ENCODE measurements around the gene CETP. TPM values are rescaled to one million over a fixed set of nuclear protein-coding genes. Genes with fewer than 3 reads are reported as not detected.

The CETP gene
- total and polyA plus RNA-seq, 9 donors = 0.13 to 1.3 (median 0.20) TPM; not detected in 4

DNA sequence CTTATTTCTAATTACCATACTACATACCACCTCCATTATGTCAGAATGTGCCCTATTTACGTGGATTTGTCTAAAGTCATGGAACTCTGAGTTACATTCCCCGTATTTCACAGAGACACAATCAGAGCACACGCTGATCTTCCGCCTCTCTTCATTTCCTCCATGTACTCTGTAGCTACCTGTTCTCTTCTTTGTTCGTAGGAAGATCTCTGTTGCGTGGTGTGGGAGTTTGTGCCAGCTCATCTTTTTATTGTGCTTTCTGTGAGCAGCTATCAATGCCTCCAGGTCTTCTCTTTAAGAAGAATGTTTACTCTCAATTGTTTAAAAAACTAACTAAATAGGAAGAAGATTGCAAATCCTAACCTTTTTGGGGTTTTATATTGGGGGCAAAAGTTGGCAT lies 54.6 kb downstream of the CETP start:
- no peak for DNase-seq
- TF ChIP-seq POLR2A (IDR thresholded peaks at IDR 0.05) (no peak), EP300 (IDR thresholded peaks at IDR 0.05) (no peak)
- TF ChIP-seq, protein P1, sequence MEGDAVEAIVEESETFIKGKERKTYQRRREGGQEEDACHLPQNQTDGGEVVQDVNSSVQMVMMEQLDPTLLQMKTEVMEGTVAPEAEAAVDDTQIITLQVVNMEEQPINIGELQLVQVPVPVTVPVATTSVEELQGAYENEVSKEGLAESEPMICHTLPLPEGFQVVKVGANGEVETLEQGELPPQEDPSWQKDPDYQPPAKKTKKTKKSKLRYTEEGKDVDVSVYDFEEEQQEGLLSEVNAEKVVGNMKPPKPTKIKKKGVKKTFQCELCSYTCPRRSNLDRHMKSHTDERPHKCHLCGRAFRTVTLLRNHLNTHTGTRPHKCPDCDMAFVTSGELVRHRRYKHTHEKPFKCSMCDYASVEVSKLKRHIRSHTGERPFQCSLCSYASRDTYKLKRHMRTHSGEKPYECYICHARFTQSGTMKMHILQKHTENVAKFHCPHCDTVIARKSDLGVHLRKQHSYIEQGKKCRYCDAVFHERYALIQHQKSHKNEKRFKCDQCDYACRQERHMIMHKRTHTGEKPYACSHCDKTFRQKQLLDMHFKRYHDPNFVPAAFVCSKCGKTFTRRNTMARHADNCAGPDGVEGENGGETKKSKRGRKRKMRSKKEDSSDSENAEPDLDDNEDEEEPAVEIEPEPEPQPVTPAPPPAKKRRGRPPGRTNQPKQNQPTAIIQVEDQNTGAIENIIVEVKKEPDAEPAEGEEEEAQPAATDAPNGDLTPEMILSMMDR (IDR thresholded peaks at IDR 0.05) = no peak
- Histone ChIP-seq H3K27ac (no peak overlapping the region), H3K36me3 (no peaks in the 10 kb centered on the region), H3K4me3 (no peak overlapping the region), H3K9me3 (no peaks in the 10 kb centered on the region), H3K27me3 (no peaks in the 10 kb centered on the region), H3K4me1 (ENCODE audit: insufficient read depth) (no peaks in the 10 kb centered on the region)
- intact Hi-C loops (cut with DNase I) = no loop called here
- WGBS, 3 donors = 90 to 94% (median 94%) methylated on average over 6 of the region's 6 CpGs

DNA sequence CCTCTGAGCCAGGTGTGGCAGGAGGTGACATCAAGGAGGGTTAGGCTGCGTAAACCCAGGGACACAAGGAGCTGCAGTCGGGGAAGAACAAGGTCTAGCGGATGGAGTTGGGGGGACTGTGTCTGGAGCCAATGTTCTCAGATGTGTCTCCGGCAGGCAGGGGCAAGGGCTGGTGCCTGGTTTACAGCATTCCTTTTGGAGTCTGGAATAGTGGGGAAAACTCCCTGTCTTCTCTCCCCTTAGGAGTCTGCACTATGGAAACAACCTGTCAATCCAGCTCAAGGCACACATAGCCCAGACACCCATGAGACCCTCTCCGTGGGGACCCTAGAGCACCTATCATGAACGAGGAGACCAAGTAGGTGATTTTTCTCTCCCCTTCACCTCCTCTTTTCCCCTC lies 55.1 kb downstream of the CETP start:
- H3K4me1 ChIP-seq (ENCODE audit: insufficient read depth) = no peaks in the 10 kb centered on the region
- H3K9me3 ChIP-seq = no peaks in the 10 kb centered on the region
- no peak overlapping the region for H3K4me3 ChIP-seq
- WGBS, 3 donors = 82 to 95% (median 87%) methylated on average over 6 of the region's 6 CpGs
- DNase-seq = no peak
- no peaks in the 10 kb centered on the region for H3K27me3 ChIP-seq
- TF ChIP-seq POLR2A (IDR thresholded peaks at IDR 0.05) = no peak
- no peak for TF ChIP-seq EP300 (IDR thresholded peaks at IDR 0.05)
- TF ChIP-seq, protein P1 (IDR thresholded peaks at IDR 0.05) = no peak
- H3K36me3 ChIP-seq = no peaks in the 10 kb centered on the region
- no peak overlapping the region for H3K27ac ChIP-seq
- intact Hi-C loops (cut with DNase I) = no loop called here

DNA sequence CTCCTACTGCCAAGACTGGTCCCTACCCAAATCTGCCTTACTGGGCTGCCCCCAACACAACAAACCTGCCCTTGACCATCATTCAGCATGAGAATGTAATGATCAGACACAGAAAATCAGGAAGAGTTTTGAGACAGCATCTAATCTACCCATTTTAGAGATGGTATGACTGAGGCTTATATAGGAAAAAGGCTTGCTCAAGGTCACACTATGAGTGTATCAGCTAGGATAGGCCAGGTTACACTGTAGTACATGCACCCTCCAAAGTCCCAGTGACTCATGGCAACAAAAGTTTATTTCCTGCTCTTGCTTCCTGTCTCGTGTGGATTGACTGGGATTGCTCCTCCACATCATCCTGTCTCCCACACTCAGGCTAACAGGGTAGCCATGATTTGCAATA lies 55.5 kb downstream of the CETP start:
- intact Hi-C loops (cut with DNase I) = no loop called here
- Histone ChIP-seq H3K27ac (no peak overlapping the region), H3K4me1 (ENCODE audit: insufficient read depth) (no peaks in the 10 kb centered on the region), H3K9me3 (no peaks in the 10 kb centered on the region), H3K4me3 (no peak overlapping the region), H3K36me3 (no peaks in the 10 kb centered on the region), H3K27me3 (no peaks in the 10 kb centered on the region)
- no peak for TF ChIP-seq EP300 (IDR thresholded peaks at IDR 0.05)
- TF ChIP-seq, protein P1 (IDR thresholded peaks at IDR 0.05) = no peak
- no peak for TF ChIP-seq POLR2A (IDR thresholded peaks at IDR 0.05)
- no peak for DNase-seq
- 72 to 73% (median 72%) methylated on average over 1 of the region's 1 CpG for WGBS, 3 donors

DNA sequence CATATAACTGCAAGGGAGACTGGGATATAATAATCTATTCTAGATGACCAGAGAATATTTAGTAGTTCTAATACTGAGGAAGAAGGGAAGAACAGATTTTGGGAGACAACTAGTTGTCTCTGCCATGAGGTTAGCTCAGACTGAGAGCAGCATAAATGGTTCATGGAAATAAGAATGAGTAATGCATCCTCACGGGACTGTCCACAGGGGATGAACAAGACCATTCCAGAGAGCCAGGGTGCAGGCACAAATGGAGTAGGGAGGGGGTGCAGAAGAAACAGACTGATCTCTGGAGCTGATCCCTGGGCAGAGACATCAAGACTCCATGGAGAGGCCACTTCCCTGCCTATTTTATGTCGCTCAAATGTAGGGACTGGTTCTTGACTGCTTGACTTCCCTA lies 58.0 kb downstream of the CETP start:
- no peaks in the 10 kb centered on the region for H3K9me3 ChIP-seq

More for the DNA sequence above, 58.0 kb downstream of the CETP start:
- H3K27me3 ChIP-seq = no peaks in the 10 kb centered on the region
- no peak for DNase-seq
- TF ChIP-seq POLR2A (IDR thresholded peaks at IDR 0.05) (no peak), EP300 (IDR thresholded peaks at IDR 0.05) (no peak)
- TF ChIP-seq, protein P1 (IDR thresholded peaks at IDR 0.05) = no peak
- H3K4me1 ChIP-seq (ENCODE audit: insufficient read depth) = no peaks in the 10 kb centered on the region
- no peak overlapping the region for H3K27ac ChIP-seq
- 78 to 91% (median 82%) methylated on average over 2 of the region's 2 CpGs for WGBS, 3 donors
- H3K36me3 ChIP-seq = no peaks in the 10 kb centered on the region
- H3K4me3 ChIP-seq = no peak overlapping the region
- intact Hi-C loops (cut with DNase I) = no loop called here
